ENCODE data around the gene CFAP46. TPM values are rescaled to one million over a fixed set of nuclear protein-coding genes. Genes with fewer than 3 reads are reported as not detected.

The CFAP46 gene
- polyA plus RNA-seq, 1 of the 3 experiments (the other 2 are of a cell fraction) = 3.9 TPM

DNA sequence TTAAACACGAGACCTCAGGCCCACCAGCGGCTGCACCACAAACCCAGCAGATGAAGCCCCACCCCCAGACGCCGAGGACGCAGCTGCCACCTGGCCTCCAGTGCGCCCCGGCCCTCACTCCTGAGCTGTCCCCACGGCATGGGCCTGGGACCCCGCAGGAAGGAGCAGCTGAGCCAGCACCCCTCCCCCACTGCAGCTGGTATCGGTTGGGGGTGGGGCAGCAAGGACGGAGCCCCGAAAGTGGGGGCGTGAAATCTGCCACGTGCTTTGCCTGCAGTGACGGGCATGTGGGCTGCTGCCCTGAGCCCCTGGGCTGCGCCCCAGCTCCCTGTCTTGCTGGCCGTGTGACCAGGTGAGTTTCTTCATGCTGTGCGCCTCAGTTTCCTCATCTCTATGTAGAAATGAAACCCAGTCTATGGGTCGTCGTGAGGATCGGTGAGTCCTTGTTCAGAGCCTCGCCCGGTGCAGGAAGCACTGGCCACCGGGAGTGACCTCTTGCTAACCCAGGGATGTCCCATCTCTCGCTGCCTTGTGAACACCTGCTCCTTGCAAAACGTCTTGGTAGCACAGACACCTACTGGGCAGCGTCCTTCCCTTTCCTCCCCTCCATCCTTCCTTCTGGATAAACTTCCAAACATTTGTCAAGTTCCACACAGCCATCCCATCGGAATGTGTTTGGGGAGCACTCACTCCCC is 32.0 kb downstream of the CFAP46 start (continued):
- TF ChIP-seq MEF2A (IDR thresholded peaks at IDR 0.05; ENCODE audit: borderline replicate concordance, low read depth) = no peak
- TF ChIP-seq, protein P1, sequence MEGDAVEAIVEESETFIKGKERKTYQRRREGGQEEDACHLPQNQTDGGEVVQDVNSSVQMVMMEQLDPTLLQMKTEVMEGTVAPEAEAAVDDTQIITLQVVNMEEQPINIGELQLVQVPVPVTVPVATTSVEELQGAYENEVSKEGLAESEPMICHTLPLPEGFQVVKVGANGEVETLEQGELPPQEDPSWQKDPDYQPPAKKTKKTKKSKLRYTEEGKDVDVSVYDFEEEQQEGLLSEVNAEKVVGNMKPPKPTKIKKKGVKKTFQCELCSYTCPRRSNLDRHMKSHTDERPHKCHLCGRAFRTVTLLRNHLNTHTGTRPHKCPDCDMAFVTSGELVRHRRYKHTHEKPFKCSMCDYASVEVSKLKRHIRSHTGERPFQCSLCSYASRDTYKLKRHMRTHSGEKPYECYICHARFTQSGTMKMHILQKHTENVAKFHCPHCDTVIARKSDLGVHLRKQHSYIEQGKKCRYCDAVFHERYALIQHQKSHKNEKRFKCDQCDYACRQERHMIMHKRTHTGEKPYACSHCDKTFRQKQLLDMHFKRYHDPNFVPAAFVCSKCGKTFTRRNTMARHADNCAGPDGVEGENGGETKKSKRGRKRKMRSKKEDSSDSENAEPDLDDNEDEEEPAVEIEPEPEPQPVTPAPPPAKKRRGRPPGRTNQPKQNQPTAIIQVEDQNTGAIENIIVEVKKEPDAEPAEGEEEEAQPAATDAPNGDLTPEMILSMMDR (IDR thresholded peaks at IDR 0.05) = no peak
- TF ChIP-seq, protein P2, sequence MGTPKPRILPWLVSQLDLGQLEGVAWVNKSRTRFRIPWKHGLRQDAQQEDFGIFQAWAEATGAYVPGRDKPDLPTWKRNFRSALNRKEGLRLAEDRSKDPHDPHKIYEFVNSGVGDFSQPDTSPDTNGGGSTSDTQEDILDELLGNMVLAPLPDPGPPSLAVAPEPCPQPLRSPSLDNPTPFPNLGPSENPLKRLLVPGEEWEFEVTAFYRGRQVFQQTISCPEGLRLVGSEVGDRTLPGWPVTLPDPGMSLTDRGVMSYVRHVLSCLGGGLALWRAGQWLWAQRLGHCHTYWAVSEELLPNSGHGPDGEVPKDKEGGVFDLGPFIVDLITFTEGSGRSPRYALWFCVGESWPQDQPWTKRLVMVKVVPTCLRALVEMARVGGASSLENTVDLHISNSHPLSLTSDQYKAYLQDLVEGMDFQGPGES (IDR thresholded peaks at IDR 0.05; ENCODE audit: low read depth, low read length) = no peak

DNA sequence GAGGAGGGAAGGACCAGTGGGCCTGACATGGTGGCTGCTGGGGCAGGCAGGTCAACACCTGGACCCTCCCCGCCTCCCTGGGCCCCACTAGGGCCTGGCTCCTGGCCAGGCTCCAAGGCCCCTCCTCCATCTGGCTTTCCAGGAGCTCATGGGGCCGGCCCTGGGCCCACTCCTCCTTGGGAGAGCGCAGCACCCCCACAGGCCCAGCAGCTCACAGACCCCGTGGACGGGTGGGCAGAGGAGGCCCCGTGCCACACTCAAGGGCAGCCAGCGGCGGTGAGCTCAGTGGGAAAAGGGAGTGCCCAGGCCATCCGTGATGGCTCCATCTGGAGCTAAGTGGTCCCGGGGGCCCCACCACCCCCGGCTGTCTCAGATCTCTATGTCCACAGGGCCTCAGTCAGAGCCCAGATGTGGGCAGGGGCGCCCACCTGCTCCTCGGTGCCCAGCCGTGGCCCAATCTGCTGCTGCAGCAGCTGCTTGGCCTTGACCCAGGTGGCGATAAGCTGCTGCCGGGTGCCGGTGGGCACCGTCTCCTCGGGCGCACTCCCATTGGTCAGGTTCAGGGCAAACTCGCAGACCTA is 32.8 kb downstream of the CFAP46 start:
- H3K4me3 ChIP-seq (ENCODE audit: low read depth in 2 of 2, low read length in 1 of 2) = no peak overlapping the region
- H3K4me1 ChIP-seq (ENCODE audit: control insufficient read depth in 1 of 2, insufficient read depth in 2 of 2, low read depth in 1 of 2, low read length in 1 of 2) = no peaks in the 10 kb centered on the region
- H3F3A ChIP-seq (replicated peaks; ENCODE audit: insufficient read depth) = no peaks in the 10 kb centered on the region
- no peaks in the 10 kb centered on the region for H3K9me3 ChIP-seq
- H2AFZ ChIP-seq (ENCODE audit: low read depth) = no peak overlapping the region
- no peak overlapping the region for H3K4me2 ChIP-seq
- CTCF ChIA-PET = interaction anchor here (1.3 kb wide), 1 partner anchor 255 kb away, joined by 4 read pairs; no protein-coding TSS in a partner anchor
- POLR2A ChIA-PET = no interaction called here
- H3K36me3 ChIP-seq (replicated peaks in 1 of 2; ENCODE audit: control insufficient read depth in 1 of 2, insufficient read depth in 2 of 2, low read length in 1 of 2) = no peaks in the 10 kb centered on the region
- DNase-seq = no peak
- WGBS (ENCODE audit: low lambda C conversion rate) = 89% methylated on average over 21 of the region's 21 CpGs
- H3K27me3 ChIP-seq (ENCODE audit: insufficient read depth) = no peaks in the 10 kb centered on the region
- no peak overlapping the region for H3K9ac ChIP-seq
- no peak overlapping the region for H3K27ac ChIP-seq (ENCODE audit: low read depth in 2 of 2, low read length in 1 of 2)
- TF ChIP-seq EP300 (IDR thresholded peaks at IDR 0.05; ENCODE audit: borderline replicate concordance in 1 of 2, low read depth in 1 of 2, low read length in 1 of 2) = no peak
- no peaks in the 10 kb centered on the region for H3K79me2 ChIP-seq (ENCODE audit: insufficient read depth)
- H3K9me2 ChIP-seq = no peaks in the 10 kb centered on the region
- no peaks in the 10 kb centered on the region for H4K20me1 ChIP-seq (ENCODE audit: insufficient read depth)

DNA sequence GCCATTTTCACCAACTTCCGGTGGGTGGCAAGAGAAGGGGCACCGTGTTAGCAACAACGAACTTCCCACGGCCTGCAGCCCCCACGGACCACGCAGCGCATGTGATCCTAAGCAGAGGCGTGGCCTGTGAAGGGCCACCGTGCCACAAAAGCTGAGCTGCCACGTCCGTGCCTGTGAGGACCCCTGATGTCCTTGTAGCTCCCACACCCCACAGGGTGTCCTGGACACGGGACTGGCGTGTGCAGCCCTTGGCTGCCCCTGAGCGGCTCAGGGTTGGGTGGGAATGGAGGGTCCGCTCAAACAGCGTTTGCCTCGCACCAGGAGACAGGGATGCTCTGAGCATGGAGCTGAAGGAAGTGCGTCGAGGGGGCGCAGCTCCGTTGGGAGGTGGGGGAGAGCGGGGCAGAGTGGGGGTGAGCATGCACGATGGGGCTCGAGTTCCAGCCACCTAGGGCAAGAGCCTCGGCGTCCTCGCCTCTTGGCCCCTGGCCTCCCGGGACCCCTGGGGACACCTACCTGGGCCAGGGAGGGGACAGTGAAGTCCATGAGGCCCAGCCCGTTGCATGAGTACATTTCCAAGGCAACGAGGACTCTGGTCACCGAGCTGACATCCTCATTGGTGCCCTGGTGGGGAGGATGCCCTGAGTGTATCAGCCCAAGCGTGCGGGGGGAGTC is 33.6 kb downstream of the CFAP46 start:
- Histone ChIP-seq H4K20me1 (ENCODE audit: insufficient read depth) (no peaks in the 10 kb centered on the region), H3K4me1 (ENCODE audit: control insufficient read depth in 1 of 2, insufficient read depth in 2 of 2, low read depth in 1 of 2, low read length in 1 of 2) (no peaks in the 10 kb centered on the region), H3K27ac (ENCODE audit: low read depth in 2 of 2, low read length in 1 of 2) (no peak overlapping the region), H3K4me2 (no peak overlapping the region), H3K36me3 (replicated peaks in 1 of 2; ENCODE audit: control insufficient read depth in 1 of 2, insufficient read depth in 2 of 2, low read length in 1 of 2) (no peaks in the 10 kb centered on the region), H3K4me3 (ENCODE audit: low read depth in 2 of 2, low read length in 1 of 2) (no peak overlapping the region), H3K27me3 (ENCODE audit: insufficient read depth) (no peaks in the 10 kb centered on the region), H3K9me2 (no peaks in the 10 kb centered on the region), H3K79me2 (ENCODE audit: insufficient read depth) (no peaks in the 10 kb centered on the region), H2AFZ (ENCODE audit: low read depth) (no peak overlapping the region), H3K9me3 (no peaks in the 10 kb centered on the region), H3K9ac (no peak overlapping the region), H3F3A (replicated peaks; ENCODE audit: insufficient read depth) (no peaks in the 10 kb centered on the region)
- CTCF ChIA-PET = interaction anchor here (0.6 to 1.3 kb wide), 2 partner anchors 216 to 254 kb away, joined by 3 to 4 read pairs; no protein-coding TSS in a partner anchor
- POLR2A ChIA-PET = no interaction called here
- WGBS (ENCODE audit: low lambda C conversion rate) = 79% methylated on average over 23 of the region's 33 CpGs
- no peak for DNase-seq
- no peak for TF ChIP-seq TCF12 (IDR thresholded peaks at IDR 0.05)
- no peak for TF ChIP-seq YY1 (IDR thresholded peaks at IDR 0.05; ENCODE audit: low read depth)
- no peak for TF ChIP-seq RFX5 (IDR thresholded peaks at IDR 0.05; ENCODE audit: low read length)
- TF ChIP-seq FOXJ3 (CRISPR knock-in tag; IDR thresholded peaks at IDR 0.05) = no peak
- TF ChIP-seq SIN3A (IDR thresholded peaks at IDR 0.05; ENCODE audit: borderline replicate concordance, low read depth, low read length) = no peak
- TF ChIP-seq FOXM1 (IDR thresholded peaks at IDR 0.05; ENCODE audit: low read depth) = no peak
- TF ChIP-seq, protein P3, sequence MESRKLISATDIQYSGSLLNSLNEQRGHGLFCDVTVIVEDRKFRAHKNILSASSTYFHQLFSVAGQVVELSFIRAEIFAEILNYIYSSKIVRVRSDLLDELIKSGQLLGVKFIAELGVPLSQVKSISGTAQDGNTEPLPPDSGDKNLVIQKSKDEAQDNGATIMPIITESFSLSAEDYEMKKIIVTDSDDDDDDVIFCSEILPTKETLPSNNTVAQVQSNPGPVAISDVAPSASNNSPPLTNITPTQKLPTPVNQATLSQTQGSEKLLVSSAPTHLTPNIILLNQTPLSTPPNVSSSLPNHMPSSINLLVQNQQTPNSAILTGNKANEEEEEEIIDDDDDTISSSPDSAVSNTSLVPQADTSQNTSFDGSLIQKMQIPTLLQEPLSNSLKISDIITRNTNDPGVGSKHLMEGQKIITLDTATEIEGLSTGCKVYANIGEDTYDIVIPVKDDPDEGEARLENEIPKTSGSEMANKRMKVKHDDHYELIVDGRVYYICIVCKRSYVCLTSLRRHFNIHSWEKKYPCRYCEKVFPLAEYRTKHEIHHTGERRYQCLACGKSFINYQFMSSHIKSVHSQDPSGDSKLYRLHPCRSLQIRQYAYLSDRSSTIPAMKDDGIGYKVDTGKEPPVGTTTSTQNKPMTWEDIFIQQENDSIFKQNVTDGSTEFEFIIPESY (IDR thresholded peaks at IDR 0.05; ENCODE audit: borderline replicate concordance, low read depth) = no peak
- no peak for TF ChIP-seq RAD21 (IDR thresholded peaks at IDR 0.05; ENCODE audit: low read length)
- no peak for TF ChIP-seq RXRA (IDR thresholded peaks at IDR 0.05; ENCODE audit: borderline replicate concordance, low read depth)
- TF ChIP-seq, protein P4, sequence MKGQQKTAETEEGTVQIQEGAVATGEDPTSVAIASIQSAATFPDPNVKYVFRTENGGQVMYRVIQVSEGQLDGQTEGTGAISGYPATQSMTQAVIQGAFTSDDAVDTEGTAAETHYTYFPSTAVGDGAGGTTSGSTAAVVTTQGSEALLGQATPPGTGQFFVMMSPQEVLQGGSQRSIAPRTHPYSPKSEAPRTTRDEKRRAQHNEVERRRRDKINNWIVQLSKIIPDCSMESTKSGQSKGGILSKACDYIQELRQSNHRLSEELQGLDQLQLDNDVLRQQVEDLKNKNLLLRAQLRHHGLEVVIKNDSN (IDR thresholded peaks at IDR 0.05; ENCODE audit: borderline replicate concordance, low read depth) = no peak
- TF ChIP-seq TEAD4 (IDR thresholded peaks at IDR 0.05; ENCODE audit: borderline replicate concordance, insufficient read depth) = no peak
- no peak for TF ChIP-seq EZH2phosphoT487 (IDR thresholded peaks at IDR 0.05; ENCODE audit: borderline replicate concordance, low read depth)
- TF ChIP-seq TAF1 (IDR thresholded peaks at IDR 0.05; ENCODE audit: borderline replicate concordance, low read depth, low read length) = no peak
- no peak for TF ChIP-seq NFIC (IDR thresholded peaks at IDR 0.05; ENCODE audit: borderline replicate concordance)
- no peak for TF ChIP-seq GABPA (IDR thresholded peaks at IDR 0.05; ENCODE audit: low read depth)
